Activated T-cell treated with anti-CD3 and anti-CD28 coated beads for 1 hour (primary cell): ENCODE measurements around the gene AIFM3.

Experiments used
- DNase-seq: peaks from one replicate; pipeline ENCODE4 v3.0.0-alpha.2; 2020; ENCODE audit warnings: low read depth

AIFM3 gene

GRCh38 chr22:21028277-21029251 is 61.5 kb downstream of the AIFM3 start:
- no peak for DNase-seq

DNA sequence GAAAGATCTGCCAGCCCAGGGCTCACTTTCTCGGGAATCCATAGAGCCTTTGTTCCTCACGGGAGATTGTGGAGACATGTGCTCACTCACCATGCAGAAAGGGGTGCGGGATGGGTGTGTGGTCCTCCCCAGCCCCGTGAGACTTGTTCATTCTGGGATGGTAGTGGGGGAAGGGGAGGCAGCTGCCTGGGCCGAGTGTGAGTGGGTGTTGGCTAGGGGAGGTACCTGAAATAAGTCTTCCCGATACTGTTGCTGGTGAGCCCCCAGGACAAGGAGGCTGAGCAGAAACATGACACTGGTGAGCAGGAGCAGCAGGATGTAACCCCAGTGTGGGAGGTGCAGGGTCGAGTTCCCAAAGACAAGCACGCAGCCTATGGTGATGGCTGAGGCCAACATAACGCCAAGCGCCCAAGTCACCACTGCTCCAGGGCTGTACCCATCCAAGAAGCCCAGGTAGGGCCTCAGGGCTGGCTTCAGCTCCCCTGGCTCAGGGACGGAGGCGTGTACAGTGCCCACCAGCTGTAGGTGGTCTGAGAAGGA is 62.5 kb downstream of the AIFM3 start:
- no peak for DNase-seq

GRCh38 chr22:21030032-21030431 is 63.0 kb downstream of the AIFM3 start:
- DNase-seq = no peak
